LNCAP (cell line): ENCODE results near the gene FANCE.

Experiments used
- CTCF ChIP-seq: fragments of 450-650 bp; IDR thresholded peaks from 2 replicates; pipeline ENCODE4 v1.5.1; 2017; ENCODE audit warnings: mild to moderate bottlenecking

FANCE gene

GRCh38 chr6:35436071-35436857 is 15.9 kb upstream of the FANCE start:
- TF ChIP-seq CTCF: no peak

GRCh38 chr6:35439308-35439707 is 12.8 kb upstream of the FANCE start:
- TF ChIP-seq CTCF: no peak

- no peak for TF ChIP-seq CTCF
These were observed 10.9 kb upstream of the FANCE start for GRCh38 chr6:35441205-35441604.

GRCh38 chr6:35441642-35442041 is 10.5 kb upstream of the FANCE start:
- no peak for TF ChIP-seq CTCF

GRCh38 chr6:35442693-35443092 is 9.4 kb upstream of the FANCE start:
- TF ChIP-seq CTCF: no peak

GRCh38 chr6:35443341-35444030 is 8.7 kb upstream of the FANCE start:
- TF ChIP-seq CTCF: no peak

- TF ChIP-seq CTCF: no peak
These were observed 6.4 kb upstream of the FANCE start for GRCh38 chr6:35445691-35446090.
